ENCODE measurements around the gene EHMT1. TPM values are rescaled to one million over a fixed set of nuclear protein-coding genes. Genes with fewer than 3 reads are reported as not detected.

The EHMT1 gene
- total and polyA plus RNA-seq, 2 of the 8 experiments (the other 6 are each of a cell fraction or from before 2014, with no cell fraction given), result 95.7 to 163 TPM

GRCh38 chr9:137764171-137764671 is 145.4 kb downstream of the EHMT1 start (continued):
- TF ChIP-seq MAFK (IDR thresholded peaks at IDR 0.05; ENCODE audit: low read depth, low read length), result no peak
- no peak for TF ChIP-seq HDAC2 (IDR thresholded peaks at IDR 0.05; ENCODE audit: borderline replicate concordance in 1 of 2, low read depth in 2 of 2, low read length in 2 of 2)
- TF ChIP-seq E2F6 (IDR thresholded peaks at IDR 0.05), result no peak
- TF ChIP-seq SIN3A (conservative IDR thresholded peaks at IDR 0.05 in 1 of 2, IDR thresholded peaks at IDR 0.05 in 1 of 2; ENCODE audit: low read depth in 1 of 2, low read length in 2 of 2), result no peak

Data from H1 (cell line).